Midbrain (tissue), 1 donor: ENCODE results near the gene SSU72.
"Not testable (repeated sequence)": the region's sequence is repeated elsewhere in the genome, so short reads cannot be mapped to it uniquely, and the experiment has no call there.

Source experiments
- DNase-seq: peaks from one replicate; lab custom pipeline; 2025; lab: John Stamatoyannopoulos, UW

The SSU72 gene

GRCh38 chr1:1527092-1527816 is 47.4 kb downstream of the SSU72 start:
- DNase-seq = no peak

- DNase-seq = not testable (repeated sequence)
These were observed 48.2 kb downstream of the SSU72 start for GRCh38 chr1:1526476-1526875.

GRCh38 chr1:1524750-1525383 is 49.8 kb downstream of the SSU72 start:
- not testable (repeated sequence) for DNase-seq

- not testable (repeated sequence) for DNase-seq
These were observed 51.0 kb downstream of the SSU72 start for GRCh38 chr1:1523651-1524050.

GRCh38 chr1:1523226-1523625 is 51.4 kb downstream of the SSU72 start:
- DNase-seq = not testable (repeated sequence)

- not testable (repeated sequence) for DNase-seq
These were observed 52.1 kb downstream of the SSU72 start for GRCh38 chr1:1522536-1522935.

GRCh38 chr1:1521331-1521730 is 53.3 kb downstream of the SSU72 start:
- no peak for DNase-seq

- not testable (repeated sequence) for DNase-seq
These were observed 54.7 kb downstream of the SSU72 start for GRCh38 chr1:1519805-1520505.

GRCh38 chr1:1518621-1519007 is 56.0 kb downstream of the SSU72 start:
- DNase-seq = not testable (repeated sequence)

GRCh38 chr1:1517973-1518620 is 56.6 kb downstream of the SSU72 start:
- no peak for DNase-seq

- DNase-seq = not testable (repeated sequence)
These were observed 57.7 kb downstream of the SSU72 start for GRCh38 chr1:1516923-1517322.

GRCh38 chr1:1514376-1514775 is 60.3 kb downstream of the SSU72 start:
- not testable (repeated sequence) for DNase-seq

- not testable (repeated sequence) for DNase-seq
These were observed 61.0 kb downstream of the SSU72 start for GRCh38 chr1:1513675-1514074.

- DNase-seq = not testable (repeated sequence)
These were observed 62.2 kb downstream of the SSU72 start for GRCh38 chr1:1512425-1512824.

- peak; percentile 98 for DNase-seq
These were observed 63.0 kb downstream of the SSU72 start, which contains the start of gene ATAD3A for GRCh38 chr1:1511533-1512285. ATAD3A (plus strand) TSS chr1:1512162; CDS start chr1:1512269, 107 bp downstream.

GRCh38 chr1:1510912-1511532 is 63.6 kb downstream of the SSU72 start:
- DNase-seq = no peak

- DNase-seq = not testable (repeated sequence)
These were observed 65.2 kb downstream of the SSU72 start for GRCh38 chr1:1509465-1509850.

- DNase-seq = not testable (repeated sequence)
These were observed 65.7 kb downstream of the SSU72 start for GRCh38 chr1:1508775-1509464.

- DNase-seq = no peak
These were observed 67.4 kb downstream of the SSU72 start for GRCh38 chr1:1507305-1507704.

GRCh38 chr1:1505801-1506200 is 68.9 kb downstream of the SSU72 start:
- DNase-seq = not testable (repeated sequence)
